Panc1 (cell line): Measurements from ENCODE around the gene OMP. TPM values are rescaled to one million over a fixed set of nuclear protein-coding genes. Genes with fewer than 3 reads are reported as not detected.

Experiments
- ATAC-seq: fragments of 200-7000 bp; cut with Tn5 transposase; 2 replicates; pipeline ENCODE4 v1.9.1; 2020; ENCODE audit warnings: mild to moderate bottlenecking, moderate library complexity
- BruUV-seq: library from RNA; stranded (reverse); fragments of 400-500 nt; replicated peaks from 2 replicates; lab custom pipeline; 2021; lab: Mats Ljungman, UMichigan
- CTCF ChIA-PET: fragments of 300-600 bp; sonication (Branson Sonifier 250); formaldehyde crosslinking; loops from one replicate; lab custom pipeline; 2022; ENCODE audit warnings: antibody characterized with exemption; lab: Charles Lee
- POLR2A ChIA-PET: fragments of 300-600 bp; sonication (Branson Sonifier 250); formaldehyde crosslinking; loops from one replicate; lab custom pipeline; 2022; ENCODE audit warnings: antibody characterized with exemption; lab: Charles Lee
- DNase-seq: peaks from one replicate; pipeline ENCODE4 v3.0.0-alpha.2; 2010; ENCODE audit warnings: low read depth, low spot score
- H3K27ac ChIP-seq: 2 replicates; pipeline ENCODE4 v1.5.1; 2011; ENCODE audit warnings: mild to moderate bottlenecking, low read length, inconsistent platforms
- H3K27me3 ChIP-seq: fragments of 200-500 bp; sonication (Bioruptor generic); 2 replicates; pipeline ENCODE4 v1.6.0; 2014; ENCODE audit warnings: low read length, inconsistent platforms; ENCODE audit not compliant: control insufficient read depth, insufficient read depth
- H3K36me3 ChIP-seq: fragments of 200-500 bp; sonication (Bioruptor generic); 2 replicates; pipeline ENCODE4 v1.5.1; 2014; ENCODE audit warnings: inconsistent platforms, mild to moderate bottlenecking, low read length, moderate library complexity; ENCODE audit not compliant: control insufficient read depth, insufficient read depth
- H3K4me1 ChIP-seq: 2 replicates; pipeline ENCODE4 v1.5.1; 2011; ENCODE audit warnings: inconsistent platforms, mild to moderate bottlenecking, low read length, moderate library complexity; ENCODE audit not compliant: control insufficient read depth, insufficient read depth
- H3K4me3 ChIP-seq, 2 experiments: 2 replicates each; pipeline ENCODE4 v1.5.1; 2011 to 2012; ENCODE audit warnings: low read depth in 2 of 2, low read length in 2 of 2, mild to moderate bottlenecking in 2 of 2, inconsistent platforms in 1 of 2, moderate library complexity in 1 of 2
- H3K9me3 ChIP-seq: fragments of 200-500 bp; sonication (Bioruptor generic); 2 replicates; pipeline ENCODE4 v1.5.1; 2014; ENCODE audit warnings: low read depth, mild to moderate bottlenecking, inconsistent platforms, low read length, moderate library complexity; ENCODE audit not compliant: control insufficient read depth, insufficient read depth
- POLR2AphosphoS5 ChIP-seq: IDR thresholded peaks from 2 replicates; pipeline ENCODE4 v1.6.1; 2012; ENCODE audit warnings: mild to moderate bottlenecking, low read depth, low read length, moderate library complexity
- SIN3A ChIP-seq: IDR thresholded peaks from 2 replicates; pipeline ENCODE4 v1.6.1; 2012; ENCODE audit warnings: low read depth, mild to moderate bottlenecking, low read length, moderate library complexity, borderline replicate concordance; ENCODE audit not compliant: insufficient read depth
- TCF7L2 ChIP-seq: IDR thresholded peaks from 2 replicates; pipeline ENCODE4 v1.6.1; 2011; ENCODE audit warnings: mild to moderate bottlenecking, low read depth, low read length, inconsistent platforms
- in situ Hi-C: cut with HindIII; loops from 2 replicates; pipeline ENCODE4 v1.10.0; 2016; ENCODE audit warnings: low sequenced_read_pairs, low pct_unique_long_range_greater_than_20kb
- intact Hi-C: fragments of 100-400 bp; cut with micrococcal nuclease; formaldehyde crosslinking; loops from one replicate; pipeline ENCODE4 v1.10.0; 2022; ENCODE audit not compliant: unreplicated experiment
- total RNA-seq: library from RNA; stranded (reverse); gene quantifications from one replicate; pipeline ENCODE4 v1.2.1, GENCODE V29; 2021; ENCODE audit not compliant: unreplicated experiment
- TF ChIP-seq, protein P1 (sequence below): fragments of 450-650 bp; IDR thresholded peaks from 2 replicates; pipeline ENCODE4 v1.5.1; 2017; ENCODE audit warnings: mild to moderate bottlenecking
- TF ChIP-seq, protein P2 (sequence below), 2 experiments: IDR thresholded peaks; 2 replicates each; pipeline ENCODE4 v1.6.1; 2011 to 2012; ENCODE audit warnings: low read depth in 2 of 2, control low read depth in 1 of 2, low read length in 1 of 2, mild to moderate bottlenecking in 1 of 2, moderate library complexity in 1 of 2; ENCODE audit not compliant: insufficient read depth in 1 of 2

The OMP gene
- total RNA-seq, 1 experiment from 2014 or later: 1.5 TPM

DNA sequence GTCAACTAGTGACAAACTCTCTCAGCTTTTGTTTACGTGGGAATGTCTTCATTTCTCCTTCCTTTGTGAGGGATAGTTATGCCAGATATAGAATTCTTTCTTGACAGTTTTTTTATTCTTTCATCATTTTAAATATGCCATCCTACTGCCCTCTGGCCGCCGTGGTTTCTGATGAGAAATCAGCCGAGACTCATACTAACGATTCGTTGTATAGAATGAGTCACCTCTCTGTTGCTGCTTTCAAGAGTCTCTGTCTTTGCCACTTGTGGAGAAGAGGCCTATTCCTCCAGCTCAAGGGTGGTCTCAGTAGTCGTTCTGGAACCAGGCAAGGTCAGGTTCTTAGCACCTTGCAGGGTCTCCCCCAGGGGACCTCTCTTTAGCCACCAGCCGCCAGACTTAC lies 33.4 kb downstream of the OMP start:
- Histone ChIP-seq H3K27ac (no peak overlapping the region), H3K4me3 (no peak overlapping the region), H3K4me1 (0 out of 2 replicates have a peak, but pooled peaks cover 2% of the 10 kb centered on the region), H3K9me3 (no peaks in the 10 kb centered on the region), H3K27me3 (no peaks in the 10 kb centered on the region), H3K36me3 (no peaks in the 10 kb centered on the region)
- no peak for ATAC-seq
- TF ChIP-seq POLR2AphosphoS5 (no peak), SIN3A (no peak), TCF7L2 (no peak)
- TF ChIP-seq, protein P1, sequence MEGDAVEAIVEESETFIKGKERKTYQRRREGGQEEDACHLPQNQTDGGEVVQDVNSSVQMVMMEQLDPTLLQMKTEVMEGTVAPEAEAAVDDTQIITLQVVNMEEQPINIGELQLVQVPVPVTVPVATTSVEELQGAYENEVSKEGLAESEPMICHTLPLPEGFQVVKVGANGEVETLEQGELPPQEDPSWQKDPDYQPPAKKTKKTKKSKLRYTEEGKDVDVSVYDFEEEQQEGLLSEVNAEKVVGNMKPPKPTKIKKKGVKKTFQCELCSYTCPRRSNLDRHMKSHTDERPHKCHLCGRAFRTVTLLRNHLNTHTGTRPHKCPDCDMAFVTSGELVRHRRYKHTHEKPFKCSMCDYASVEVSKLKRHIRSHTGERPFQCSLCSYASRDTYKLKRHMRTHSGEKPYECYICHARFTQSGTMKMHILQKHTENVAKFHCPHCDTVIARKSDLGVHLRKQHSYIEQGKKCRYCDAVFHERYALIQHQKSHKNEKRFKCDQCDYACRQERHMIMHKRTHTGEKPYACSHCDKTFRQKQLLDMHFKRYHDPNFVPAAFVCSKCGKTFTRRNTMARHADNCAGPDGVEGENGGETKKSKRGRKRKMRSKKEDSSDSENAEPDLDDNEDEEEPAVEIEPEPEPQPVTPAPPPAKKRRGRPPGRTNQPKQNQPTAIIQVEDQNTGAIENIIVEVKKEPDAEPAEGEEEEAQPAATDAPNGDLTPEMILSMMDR: no peak
- TF ChIP-seq, protein P2, sequence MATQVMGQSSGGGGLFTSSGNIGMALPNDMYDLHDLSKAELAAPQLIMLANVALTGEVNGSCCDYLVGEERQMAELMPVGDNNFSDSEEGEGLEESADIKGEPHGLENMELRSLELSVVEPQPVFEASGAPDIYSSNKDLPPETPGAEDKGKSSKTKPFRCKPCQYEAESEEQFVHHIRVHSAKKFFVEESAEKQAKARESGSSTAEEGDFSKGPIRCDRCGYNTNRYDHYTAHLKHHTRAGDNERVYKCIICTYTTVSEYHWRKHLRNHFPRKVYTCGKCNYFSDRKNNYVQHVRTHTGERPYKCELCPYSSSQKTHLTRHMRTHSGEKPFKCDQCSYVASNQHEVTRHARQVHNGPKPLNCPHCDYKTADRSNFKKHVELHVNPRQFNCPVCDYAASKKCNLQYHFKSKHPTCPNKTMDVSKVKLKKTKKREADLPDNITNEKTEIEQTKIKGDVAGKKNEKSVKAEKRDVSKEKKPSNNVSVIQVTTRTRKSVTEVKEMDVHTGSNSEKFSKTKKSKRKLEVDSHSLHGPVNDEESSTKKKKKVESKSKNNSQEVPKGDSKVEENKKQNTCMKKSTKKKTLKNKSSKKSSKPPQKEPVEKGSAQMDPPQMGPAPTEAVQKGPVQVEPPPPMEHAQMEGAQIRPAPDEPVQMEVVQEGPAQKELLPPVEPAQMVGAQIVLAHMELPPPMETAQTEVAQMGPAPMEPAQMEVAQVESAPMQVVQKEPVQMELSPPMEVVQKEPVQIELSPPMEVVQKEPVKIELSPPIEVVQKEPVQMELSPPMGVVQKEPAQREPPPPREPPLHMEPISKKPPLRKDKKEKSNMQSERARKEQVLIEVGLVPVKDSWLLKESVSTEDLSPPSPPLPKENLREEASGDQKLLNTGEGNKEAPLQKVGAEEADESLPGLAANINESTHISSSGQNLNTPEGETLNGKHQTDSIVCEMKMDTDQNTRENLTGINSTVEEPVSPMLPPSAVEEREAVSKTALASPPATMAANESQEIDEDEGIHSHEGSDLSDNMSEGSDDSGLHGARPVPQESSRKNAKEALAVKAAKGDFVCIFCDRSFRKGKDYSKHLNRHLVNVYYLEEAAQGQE (IDR thresholded peaks at IDR 0.05; ENCODE audit: insufficient read depth in 1 of 2, low read depth in 2 of 2, low read length in 1 of 2): no peak
- BruUV-seq: no TSS peak
- intact Hi-C loops (no loop called here), in situ Hi-C loops (no loop called here)
- POLR2A ChIA-PET: no interaction called here
- CTCF ChIA-PET: no interaction called here
- no peak for DNase-seq

DNA sequence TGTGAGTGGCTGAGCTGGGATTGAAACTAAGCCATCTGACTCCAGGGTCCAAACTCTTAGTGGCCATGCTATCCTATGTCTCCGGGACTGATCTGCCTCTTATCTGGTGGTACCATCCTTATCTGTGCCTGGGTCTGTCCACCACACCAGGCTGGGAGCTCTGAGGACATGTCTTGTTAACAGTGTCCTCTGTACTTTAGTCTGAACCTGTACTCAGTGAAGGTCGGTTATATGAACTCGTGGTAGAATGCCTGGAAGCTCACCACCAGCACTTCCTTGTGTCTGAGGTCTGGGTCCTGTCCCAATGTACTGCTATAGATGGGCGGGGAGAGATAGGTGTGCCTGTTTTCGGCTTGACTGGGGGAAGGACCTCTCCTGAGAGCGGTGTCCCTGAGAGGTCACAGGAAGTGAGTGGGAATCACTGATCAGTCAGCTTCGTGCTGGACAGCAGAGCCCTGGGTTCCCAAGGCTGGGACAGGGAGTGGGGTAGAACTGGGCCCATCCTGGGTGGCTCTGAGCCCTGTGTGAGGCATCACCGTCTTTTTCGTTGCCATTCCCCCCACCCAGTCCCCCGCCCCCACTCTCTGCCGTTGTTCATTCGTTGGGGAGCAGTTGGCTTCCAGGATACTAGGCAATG lies 34.3 kb downstream of the OMP start:
- intact Hi-C loops: no loop called here
- TF ChIP-seq, protein P2 (IDR thresholded peaks at IDR 0.05; ENCODE audit: insufficient read depth in 1 of 2, low read depth in 2 of 2, low read length in 1 of 2): 0 out of 4 replicates have a peak, but pooled peaks of 1 of the 2 experiments have one; percentile 49
- no peak for TF ChIP-seq POLR2AphosphoS5
- H3K27ac ChIP-seq: no peak overlapping the region
- DNase-seq (no peak), ATAC-seq (no peak)
- POLR2A ChIA-PET: no interaction called here
- CTCF ChIA-PET: no interaction called here
- H3K9me3 ChIP-seq: no peaks in the 10 kb centered on the region
- in situ Hi-C loops: no loop called here
- BruUV-seq: no TSS peak
- H3K36me3 ChIP-seq: no peaks in the 10 kb centered on the region
- H3K27me3 ChIP-seq: no peaks in the 10 kb centered on the region
- H3K4me3 ChIP-seq: no peak overlapping the region
- H3K4me1 ChIP-seq: 0 out of 2 replicates have a peak, but pooled peaks cover 2% of the 10 kb centered on the region
